HUES48 (cell line): ENCODE results near the gene RBM33.

ENCODE experiments used
- H3K27ac ChIP-seq: one replicate; pipeline ENCODE4 v1.7.0; 2013; ENCODE audit warnings: low read depth, low read length, inconsistent platforms
- H3K27me3 ChIP-seq: 2 replicates; pipeline ENCODE4 v1.6.1; 2013; ENCODE audit warnings: mild to moderate bottlenecking, low read length; ENCODE audit not compliant: control insufficient read depth, insufficient read depth
- H3K36me3 ChIP-seq: 2 replicates; pipeline ENCODE4 v1.6.1; 2013; ENCODE audit warnings: low read length; ENCODE audit not compliant: control insufficient read depth, insufficient read depth
- H3K4me1 ChIP-seq: 2 replicates; pipeline ENCODE4 v1.6.1; 2013; ENCODE audit warnings: mild to moderate bottlenecking, low read length; ENCODE audit not compliant: control insufficient read depth, insufficient read depth
- H3K4me3 ChIP-seq: 2 replicates; pipeline ENCODE4 v1.5.1; 2013; ENCODE audit warnings: mild to moderate bottlenecking, low read depth, low read length
- H3K9ac ChIP-seq: 2 replicates; pipeline ENCODE4 v1.6.1; 2013; ENCODE audit warnings: mild to moderate bottlenecking, low read depth, low read length, moderate library complexity
- H3K9me3 ChIP-seq: 2 replicates; pipeline ENCODE4 v1.6.1; 2013; ENCODE audit warnings: low read length; ENCODE audit not compliant: control insufficient read depth, insufficient read depth

The RBM33 gene

DNA sequence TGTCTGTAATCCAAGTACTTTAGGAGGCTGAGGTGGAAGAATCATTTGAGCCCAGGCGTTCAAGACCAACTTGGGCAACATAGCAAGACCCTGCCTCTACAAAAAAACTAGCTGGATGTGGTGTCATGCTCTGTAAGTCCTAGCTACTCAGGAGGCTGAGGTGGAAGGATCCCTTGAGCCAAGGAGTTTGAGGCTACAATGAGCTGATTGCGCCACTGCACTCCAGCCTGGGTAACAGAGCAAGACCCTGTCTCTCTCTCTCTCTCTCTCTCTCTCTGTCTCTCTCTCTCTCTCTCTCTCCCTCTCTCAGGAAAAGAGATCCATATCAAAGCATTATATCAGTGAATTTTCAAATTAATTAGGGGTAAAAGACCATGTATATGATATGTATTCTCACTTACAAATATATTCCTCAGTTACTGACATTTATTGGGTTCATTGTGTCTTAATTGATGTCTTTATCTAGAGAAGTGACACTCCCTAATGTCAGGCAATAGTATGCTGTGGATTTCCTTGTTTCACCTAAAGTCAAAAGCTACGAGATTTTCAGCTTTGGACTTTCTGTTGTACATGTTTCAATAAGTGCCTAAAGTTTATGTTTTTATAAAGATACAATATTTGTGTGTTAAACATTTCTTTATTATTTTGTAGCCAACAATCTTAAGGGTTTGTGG is 91.1 kb downstream of the RBM33 start:
- no peak overlapping the region for H3K27ac ChIP-seq
- peaks cover 36% of the 10 kb centered on the region for H3K36me3 ChIP-seq
- no peaks in the 10 kb centered on the region for H3K27me3 ChIP-seq
- peaks cover 4% of the 10 kb centered on the region; the same call in 1 of the 2 replicates for H3K4me1 ChIP-seq
- no peaks in the 10 kb centered on the region for H3K9me3 ChIP-seq
- no peak overlapping the region for H3K9ac ChIP-seq
- no peak overlapping the region for H3K4me3 ChIP-seq

DNA sequence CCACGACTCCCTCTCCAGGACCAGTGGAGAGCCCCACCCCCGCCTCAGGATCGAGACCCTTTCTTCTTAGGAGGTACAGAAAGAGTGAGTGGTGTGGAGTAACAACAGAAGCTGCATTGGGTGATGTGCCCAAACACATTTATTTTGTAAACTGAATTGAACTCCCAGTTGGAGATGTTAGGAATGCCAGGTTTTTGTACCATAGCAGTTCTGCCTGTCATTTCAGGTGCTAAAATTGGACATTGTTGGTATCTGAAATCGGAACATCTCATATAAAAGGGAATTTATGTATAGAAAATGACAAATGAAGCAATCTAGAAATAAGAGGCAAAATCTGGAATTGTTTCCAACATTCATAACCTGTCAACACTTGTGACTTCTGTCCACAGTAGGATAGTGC is 93.1 kb downstream of the RBM33 start:
- H3K9ac ChIP-seq: no peak overlapping the region
- peaks cover 11% of the 10 kb centered on the region for H3K4me1 ChIP-seq
- H3K36me3 ChIP-seq: peaks cover 56% of the 10 kb centered on the region
- no peak overlapping the region for H3K4me3 ChIP-seq
- no peaks in the 10 kb centered on the region for H3K27me3 ChIP-seq
- H3K9me3 ChIP-seq: no peaks in the 10 kb centered on the region
- no peak overlapping the region for H3K27ac ChIP-seq

DNA sequence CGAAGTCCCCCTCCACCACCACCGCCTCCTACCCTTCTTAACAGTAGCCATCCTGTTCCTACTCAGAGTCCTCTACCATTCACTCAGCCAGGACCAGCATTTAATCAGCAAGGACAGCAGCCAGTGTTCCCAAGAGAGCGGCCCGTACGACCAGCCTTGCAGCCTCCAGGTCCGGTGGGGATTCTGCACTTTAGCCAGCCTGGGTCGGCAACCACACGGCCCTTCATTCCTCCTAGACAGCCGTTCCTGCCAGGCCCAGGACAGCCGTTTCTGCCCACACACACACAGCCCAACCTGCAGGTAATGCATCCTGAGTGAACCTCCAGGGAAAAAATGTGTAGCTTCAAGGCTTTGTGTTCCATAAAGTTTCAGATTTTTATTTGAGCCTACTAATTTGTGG is 93.6 kb downstream of the RBM33 start:
- H3K27me3 ChIP-seq: no peaks in the 10 kb centered on the region
- H3K9me3 ChIP-seq: no peaks in the 10 kb centered on the region
- H3K27ac ChIP-seq: no peak overlapping the region
- H3K4me3 ChIP-seq: no peak overlapping the region
- H3K4me1 ChIP-seq: peaks cover 11% of the 10 kb centered on the region
- no peak overlapping the region for H3K9ac ChIP-seq
- peaks cover 62% of the 10 kb centered on the region for H3K36me3 ChIP-seq

DNA sequence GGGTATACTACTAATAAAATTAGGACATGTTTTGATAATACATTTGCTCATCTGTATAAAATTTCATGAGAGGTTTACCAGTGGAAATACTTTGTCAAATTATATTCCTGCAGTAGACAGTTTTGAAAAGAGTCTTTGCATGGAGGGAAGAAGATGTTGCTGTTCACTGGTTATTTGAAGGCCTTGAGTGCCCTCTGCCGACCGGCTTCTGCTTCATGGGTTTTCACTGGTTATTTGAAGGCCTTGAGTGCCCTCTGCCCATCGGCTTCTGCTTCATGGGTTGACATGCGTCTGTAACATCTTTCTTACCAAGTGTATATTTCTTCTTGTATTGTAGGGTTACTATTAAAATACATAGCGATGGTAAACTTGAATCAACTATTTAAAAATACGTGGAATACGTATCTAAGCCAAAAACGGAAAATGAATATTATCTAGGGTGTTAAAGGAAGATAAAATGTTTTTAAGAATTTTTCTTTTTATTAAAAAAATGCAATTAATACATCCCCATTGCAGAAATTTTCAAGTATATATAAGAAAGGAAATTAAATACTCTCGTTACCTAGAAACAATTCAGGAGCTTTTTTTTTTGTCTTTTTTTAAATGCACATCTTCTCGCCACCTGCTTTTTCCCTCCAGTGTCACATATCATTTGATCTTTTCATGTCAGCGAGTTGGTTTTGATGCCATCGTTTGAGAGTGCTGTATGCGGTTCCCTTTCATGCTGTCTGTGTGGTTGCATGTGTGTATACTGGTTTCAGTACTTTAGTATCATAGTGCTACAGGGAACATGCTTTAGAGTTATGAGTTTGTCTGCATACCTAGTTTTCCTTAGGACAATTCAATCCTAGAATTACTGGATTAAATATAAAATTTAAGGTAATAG is 94.4 kb downstream of the RBM33 start:
- H3K9ac ChIP-seq: no peak overlapping the region
- no peak overlapping the region for H3K4me3 ChIP-seq
- H3K27me3 ChIP-seq: no peaks in the 10 kb centered on the region
- H3K9me3 ChIP-seq: no peaks in the 10 kb centered on the region
- peaks cover 11% of the 10 kb centered on the region for H3K4me1 ChIP-seq
- peaks cover 63% of the 10 kb centered on the region for H3K36me3 ChIP-seq
- no peak overlapping the region for H3K27ac ChIP-seq

DNA sequence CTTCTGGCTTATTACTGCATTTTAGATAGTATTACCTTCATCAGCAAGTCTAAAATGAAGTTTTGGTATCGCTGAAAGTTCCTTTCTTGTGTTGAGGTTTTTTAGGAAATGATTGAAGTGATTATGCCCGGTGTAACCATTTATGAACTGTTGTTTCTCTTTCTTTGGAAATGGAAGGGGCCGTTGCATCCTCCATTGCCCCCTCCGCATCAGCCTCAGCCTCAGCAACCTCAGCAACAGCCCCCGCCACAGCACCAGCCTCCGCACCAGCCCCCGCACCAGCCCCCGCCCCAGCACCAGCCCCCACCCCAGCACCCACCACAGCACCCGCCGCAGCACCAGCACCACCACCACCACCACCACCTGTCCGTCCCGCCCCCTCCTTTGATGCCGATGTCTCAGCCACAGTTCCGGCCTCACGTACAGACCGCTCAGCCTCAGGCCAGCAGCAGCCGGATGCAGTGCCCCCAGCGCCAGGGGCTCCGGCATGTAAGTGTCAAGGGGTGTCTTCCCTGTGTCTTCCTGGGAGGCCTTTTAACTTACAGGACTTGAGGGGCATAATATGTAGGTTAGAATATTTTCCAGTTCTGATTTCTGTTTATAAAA is 95.2 kb downstream of the RBM33 start:
- H3K36me3 ChIP-seq: peaks cover 67% of the 10 kb centered on the region
- peaks cover 11% of the 10 kb centered on the region for H3K4me1 ChIP-seq
- no peak overlapping the region for H3K27ac ChIP-seq
- H3K9me3 ChIP-seq: no peaks in the 10 kb centered on the region
- H3K4me3 ChIP-seq: no peak overlapping the region
- H3K9ac ChIP-seq: no peak overlapping the region
- no peaks in the 10 kb centered on the region for H3K27me3 ChIP-seq

DNA sequence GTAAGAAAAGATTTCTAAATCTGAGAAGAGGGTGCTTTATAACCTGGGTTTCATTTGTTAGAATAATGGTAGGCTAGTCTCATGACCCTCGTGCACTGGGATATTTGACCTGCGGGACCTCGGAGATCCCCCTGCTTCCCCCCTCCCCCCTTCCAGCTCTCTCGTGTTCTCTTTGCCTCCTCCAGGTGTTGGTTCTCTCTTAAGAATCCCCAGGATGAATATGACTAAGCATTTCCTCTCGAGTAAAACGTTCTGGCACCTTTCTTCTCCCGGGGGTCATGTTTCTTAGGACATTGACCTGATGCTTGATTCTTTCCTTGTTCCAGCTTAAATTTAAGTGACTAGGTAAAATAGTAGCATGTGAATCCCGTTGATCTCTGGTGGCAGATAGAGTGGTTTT is 96.6 kb downstream of the RBM33 start:
- Histone ChIP-seq H3K4me3 (no peak overlapping the region), H3K9ac (no peak overlapping the region; the same call in 1 of the 2 replicates), H3K4me1 (peaks cover 11% of the 10 kb centered on the region), H3K9me3 (no peaks in the 10 kb centered on the region), H3K27me3 (no peaks in the 10 kb centered on the region), H3K36me3 (peaks cover 75% of the 10 kb centered on the region), H3K27ac (peak overlapping the region; percentile 39)

DNA sequence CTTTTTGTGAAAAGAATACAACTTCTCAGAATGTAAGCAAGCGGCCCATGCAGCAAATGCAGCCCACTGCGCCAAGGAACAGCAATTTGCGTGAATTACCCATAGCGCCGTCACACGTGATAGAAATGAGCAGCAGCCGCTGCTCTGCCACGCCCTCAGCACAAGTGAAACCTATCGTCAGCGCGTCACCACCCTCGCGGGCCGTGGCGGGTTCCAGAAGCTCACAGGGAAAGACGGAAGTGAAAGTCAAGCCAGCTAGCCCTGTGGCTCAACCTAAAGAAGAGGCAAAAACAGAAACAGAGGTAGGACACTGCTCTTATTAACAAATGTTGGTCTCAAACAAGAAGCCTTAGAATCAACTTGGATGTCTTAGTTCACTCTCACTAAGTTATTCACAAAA is 97.3 kb downstream of the RBM33 start:
- Histone ChIP-seq H3K9me3 (no peaks in the 10 kb centered on the region), H3K4me3 (no peak overlapping the region), H3K27ac (no peak overlapping the region), H3K9ac (no peak overlapping the region), H3K27me3 (no peaks in the 10 kb centered on the region), H3K4me1 (peaks cover 11% of the 10 kb centered on the region), H3K36me3 (peaks cover 82% of the 10 kb centered on the region)

DNA sequence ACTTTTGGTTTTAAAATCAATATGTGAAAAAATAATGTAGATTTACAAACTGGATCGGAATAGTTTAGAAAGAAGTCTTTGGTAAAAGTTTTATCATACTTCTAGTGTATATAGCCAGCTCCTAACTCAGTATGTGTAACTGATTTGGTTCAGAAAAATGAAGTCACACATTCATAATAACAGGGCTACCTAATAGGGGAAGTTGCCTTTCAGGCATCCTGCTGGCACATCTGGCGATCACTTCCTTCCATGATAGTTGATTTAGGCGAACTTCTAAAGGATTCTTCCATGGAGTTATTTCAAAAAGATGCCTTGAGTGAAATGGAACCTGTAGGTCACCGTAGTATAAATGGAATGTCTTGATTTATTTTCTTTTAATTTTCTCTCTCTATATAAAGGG is 98.7 kb downstream of the RBM33 start:
- Histone ChIP-seq H3K9ac (no peak overlapping the region), H3K4me1 (peaks cover 11% of the 10 kb centered on the region), H3K36me3 (peaks cover 76% of the 10 kb centered on the region), H3K27me3 (no peaks in the 10 kb centered on the region), H3K4me3 (no peak overlapping the region), H3K9me3 (no peaks in the 10 kb centered on the region), H3K27ac (no peak overlapping the region)

DNA sequence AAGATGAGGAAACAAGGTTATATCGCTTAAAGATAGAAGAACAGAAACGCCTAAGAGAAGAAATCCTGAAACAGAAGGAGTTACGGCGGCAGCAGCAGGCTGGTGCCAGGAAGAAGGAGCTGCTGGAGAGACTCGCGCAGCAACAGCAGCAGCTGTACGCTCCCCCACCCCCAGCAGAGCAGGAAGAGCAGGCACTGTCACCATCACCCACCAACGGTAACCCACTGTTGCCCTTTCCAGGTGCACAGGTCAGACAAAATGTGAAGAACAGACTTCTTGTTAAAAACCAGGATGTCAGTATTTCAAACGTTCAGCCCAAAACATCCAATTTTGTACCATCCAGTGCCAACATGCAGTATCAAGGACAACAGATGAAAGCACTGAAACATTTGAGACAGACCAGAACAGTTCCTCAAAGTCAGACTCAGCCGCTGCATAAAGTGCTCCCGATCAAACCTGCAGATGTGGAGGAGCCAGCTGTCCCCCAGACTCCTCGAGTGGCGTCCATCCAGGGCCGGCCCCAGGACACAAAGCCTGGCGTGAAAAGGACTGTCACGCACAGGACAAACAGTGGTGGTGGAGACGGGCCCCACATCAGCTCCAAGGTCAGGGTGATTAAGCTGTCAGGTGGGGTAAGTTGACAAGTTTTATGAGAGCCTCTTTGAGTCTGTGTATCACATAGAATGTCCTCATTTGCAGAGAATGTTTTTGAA is 100.7 kb downstream of the RBM33 start:
- H3K4me3 ChIP-seq: no peak overlapping the region
- H3K4me1 ChIP-seq: peaks cover 16% of the 10 kb centered on the region
- no peaks in the 10 kb centered on the region for H3K27me3 ChIP-seq
- H3K9ac ChIP-seq: no peak overlapping the region
- H3K27ac ChIP-seq: no peak overlapping the region
- H3K36me3 ChIP-seq: peaks cover 60% of the 10 kb centered on the region
- no peaks in the 10 kb centered on the region for H3K9me3 ChIP-seq

DNA sequence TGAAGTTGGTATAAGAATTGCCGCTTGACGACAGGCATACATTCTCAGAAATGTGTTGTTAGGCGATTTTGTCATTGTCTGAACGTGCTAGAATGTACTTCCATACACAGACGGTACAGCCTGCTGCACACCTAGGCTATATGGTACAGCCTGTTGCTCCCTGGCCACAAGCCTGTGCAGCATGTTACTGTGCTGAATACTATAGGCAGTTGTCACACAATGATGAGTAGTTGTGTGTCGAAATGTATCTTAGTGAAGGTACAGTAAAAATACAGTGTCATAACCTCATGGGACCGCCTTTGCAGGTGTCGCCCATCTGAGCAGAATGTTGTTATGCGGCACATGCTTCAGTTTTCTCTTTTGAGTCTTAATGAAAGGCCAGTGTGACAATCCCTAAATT is 101.3 kb downstream of the RBM33 start:
- H3K9me3 ChIP-seq: no peaks in the 10 kb centered on the region
- no peak overlapping the region for H3K9ac ChIP-seq
- H3K27me3 ChIP-seq: no peaks in the 10 kb centered on the region
- peaks cover 54% of the 10 kb centered on the region for H3K36me3 ChIP-seq
- peaks cover 11% of the 10 kb centered on the region for H3K4me1 ChIP-seq
- H3K4me3 ChIP-seq: no peak overlapping the region
- no peak overlapping the region for H3K27ac ChIP-seq
